H9 (cell line): ENCODE measurements around the gene REG4. TPM values are rescaled to one million over a fixed set of nuclear protein-coding genes. Genes with fewer than 3 reads are reported as not detected.
"Not testable (repeated sequence)": the region's sequence is repeated elsewhere in the genome, so short reads cannot be mapped to it uniquely, and the experiment has no call there.

Experiments used
- DNase-seq: peaks from one replicate; pipeline ENCODE4 v3.0.0-alpha.2; 2017
- H2AFZ ChIP-seq: one replicate; pipeline ENCODE4 v1.6.1; 2013; ENCODE audit warnings: mild to moderate bottlenecking, low read length, control low read depth, moderate library complexity
- H2AK5ac ChIP-seq: 2 replicates; pipeline ENCODE4 v1.6.1; 2013; ENCODE audit warnings: low read length, control low read depth, mixed read lengths; ENCODE audit not compliant: insufficient read length
- H2BK120ac ChIP-seq: one replicate; pipeline ENCODE4 v1.6.1; 2013; ENCODE audit warnings: low read depth, mild to moderate bottlenecking, low read length, control low read depth, inconsistent platforms; ENCODE audit not compliant: poor library complexity, severe bottlenecking
- H2BK12ac ChIP-seq: 2 replicates; pipeline ENCODE4 v1.6.1; 2013; ENCODE audit warnings: low read length, control low read depth, mixed read lengths, low read depth; ENCODE audit not compliant: insufficient read length
- H2BK15ac ChIP-seq: 2 replicates; pipeline ENCODE4 v1.6.1; 2013; ENCODE audit warnings: low read depth, low read length, control low read depth
- H2BK20ac ChIP-seq: one replicate; pipeline ENCODE4 v1.6.1; 2013; ENCODE audit warnings: low read depth, mild to moderate bottlenecking, low read length, control low read depth, inconsistent platforms; ENCODE audit not compliant: poor library complexity, severe bottlenecking
- H2BK5ac ChIP-seq: 2 replicates; pipeline ENCODE4 v1.6.1; 2013; ENCODE audit warnings: low read length, control low read depth, mixed read lengths; ENCODE audit not compliant: insufficient read length
- H3K14ac ChIP-seq: 2 replicates; pipeline ENCODE4 v1.6.1; 2013; ENCODE audit warnings: low read length, control low read depth; ENCODE audit not compliant: insufficient read depth
- H3K18ac ChIP-seq: 2 replicates; pipeline ENCODE4 v1.6.1; 2013; ENCODE audit warnings: low read depth, mild to moderate bottlenecking, mixed read lengths, low read length, control low read depth; ENCODE audit not compliant: insufficient read length
- H3K23ac ChIP-seq: 2 replicates; pipeline ENCODE4 v1.6.1; 2013; ENCODE audit warnings: low read length, control low read depth, mixed read lengths, low read depth; ENCODE audit not compliant: insufficient read length
- H3K23me2 ChIP-seq: 2 replicates; pipeline ENCODE4 v1.6.1; 2013; ENCODE audit warnings: low read depth, mild to moderate bottlenecking, mixed read lengths, low read length, control low read depth; ENCODE audit not compliant: insufficient read length, poor library complexity, severe bottlenecking
- H3K27ac ChIP-seq: 2 replicates; pipeline ENCODE4 v1.5.1; 2013; ENCODE audit warnings: low read length, control low read depth, mixed read lengths, low read depth; ENCODE audit not compliant: insufficient read length
- H3K27me3 ChIP-seq: 2 replicates; pipeline ENCODE4 v1.6.1; 2013; ENCODE audit warnings: low read length, control low read depth, inconsistent platforms; ENCODE audit not compliant: insufficient read depth
- H3K4ac ChIP-seq: 2 replicates; pipeline ENCODE4 v1.6.1; 2013; ENCODE audit warnings: low read depth, mild to moderate bottlenecking, control low read depth, inconsistent platforms, low read length, moderate library complexity
- H3K4me1 ChIP-seq: 2 replicates; pipeline ENCODE4 v1.6.1; 2013; ENCODE audit warnings: low read length, control low read depth, inconsistent platforms; ENCODE audit not compliant: insufficient read depth
- H3K4me2 ChIP-seq: 2 replicates; pipeline ENCODE4 v1.6.1; 2013; ENCODE audit warnings: low read length, control low read depth, mixed read lengths; ENCODE audit not compliant: insufficient read length, insufficient read depth
- H3K56ac ChIP-seq: 2 replicates; pipeline ENCODE4 v1.6.1; 2013; ENCODE audit warnings: low read depth, mild to moderate bottlenecking, mixed read lengths, low read length, control low read depth; ENCODE audit not compliant: insufficient read length
- H3K79me1 ChIP-seq: 2 replicates; pipeline ENCODE4 v1.6.1; 2013; ENCODE audit warnings: low read depth, mild to moderate bottlenecking, moderate library complexity, low read length, control low read depth, inconsistent platforms; ENCODE audit not compliant: insufficient read depth, poor library complexity, severe bottlenecking
- H3K79me2 ChIP-seq: 2 replicates; pipeline ENCODE4 v1.6.1; 2013; ENCODE audit warnings: low read length, control low read depth, inconsistent platforms; ENCODE audit not compliant: insufficient read depth
- H3K9ac ChIP-seq: 2 replicates; pipeline ENCODE4 v1.6.1; 2013; ENCODE audit warnings: low read length, control low read depth, mixed read lengths; ENCODE audit not compliant: insufficient read length; ENCODE audit errors: extremely low read depth
- H3K9me3 ChIP-seq: one replicate; pipeline ENCODE4 v1.6.1; 2013; ENCODE audit warnings: low read depth, low read length, inconsistent platforms; ENCODE audit not compliant: control insufficient read depth
- H3T11ph ChIP-seq: one replicate; pipeline ENCODE4 v1.6.1; 2013; ENCODE audit warnings: mild to moderate bottlenecking, low read length, control low read depth, inconsistent platforms
- H4K20me1 ChIP-seq: one replicate; pipeline ENCODE4 v1.6.1; 2013; ENCODE audit not compliant: control insufficient read depth, insufficient read length, insufficient read depth
- H4K5ac ChIP-seq: 2 replicates; pipeline ENCODE4 v1.6.1; 2013; ENCODE audit warnings: low read depth, mild to moderate bottlenecking, mixed read lengths, low read length, control low read depth; ENCODE audit not compliant: insufficient read length
- H4K8ac ChIP-seq: replicated peaks from 2 replicates; pipeline ENCODE4 v1.6.1; 2013; ENCODE audit warnings: low read length, control low read depth, mixed read lengths, low read depth; ENCODE audit not compliant: insufficient read length
- H4K91ac ChIP-seq: 2 replicates; pipeline ENCODE4 v1.6.1; 2013; ENCODE audit warnings: low read depth, mild to moderate bottlenecking, moderate library complexity, mixed read lengths, low read length, control low read depth; ENCODE audit not compliant: insufficient read length
- H3K27ac Mint-ChIP-seq, 3 experiments: 2 replicates in 2 of 3; 3 replicates in 1 of 3; pipeline ENCODE4 v1.8.0; 2020 to 2021; ENCODE audit warnings: mixed read lengths in 3 of 3, mild to moderate bottlenecking in 1 of 3, moderate library complexity in 1 of 3
- H3K27me3 Mint-ChIP-seq: 2 replicates; pipeline ENCODE4 v1.8.0; 2021; ENCODE audit warnings: low read depth, mild to moderate bottlenecking, moderate library complexity, mixed read lengths
- H3K36me3 Mint-ChIP-seq, 3 experiments: 2 replicates in 2 of 3; 3 replicates in 1 of 3; pipeline ENCODE4 v1.8.0; 2020 to 2021; ENCODE audit warnings: low read depth in 3 of 3, mixed read lengths in 3 of 3; ENCODE audit not compliant: insufficient read depth in 1 of 3
- H3K4me1 Mint-ChIP-seq, 2 experiments: 2 replicates each; pipeline ENCODE4 v1.8.0; 2020; ENCODE audit warnings: mixed read lengths in 2 of 2
- H3K4me3 Mint-ChIP-seq, 2 experiments: 2 replicates in 1 of 2; 3 replicates in 1 of 2; pipeline ENCODE4 v1.8.0; 2020 to 2021; ENCODE audit warnings: mild to moderate bottlenecking in 2 of 2, mixed read lengths in 2 of 2, moderate library complexity in 1 of 2
- H3K9me3 Mint-ChIP-seq, 2 experiments: 2 replicates in 1 of 2; 3 replicates in 1 of 2; pipeline ENCODE4 v1.8.0; 2020; ENCODE audit warnings: mild to moderate bottlenecking in 2 of 2, mixed read lengths in 2 of 2, moderate library complexity in 1 of 2
- CTCF ChIP-seq: fragments of 200-600 bp; sonication (generic); conservative IDR thresholded peaks from 3 replicates; pipeline ENCODE4 v1.8.0; 2021; ENCODE audit warnings: antibody characterized with exemption, mild to moderate bottlenecking
- WGBS: extraction: QIAGEN DNeasy Blood & Tissue Kit; methylation state at CpG from one replicate; pipeline ENCODE4 v1.1.7; 2013; ENCODE audit warnings: missing lambda C conversion rate, low lambda C conversion rate, mixed read lengths; ENCODE audit not compliant: insufficient read length; ENCODE audit errors: extremely low coverage; 5-methylcytosine and 5-hydroxymethylcytosine counted together
- total RNA-seq: library from RNA; stranded (reverse); gene quantifications from 2 replicates; pipeline ENCODE4 v1.2.1, GENCODE V29; 2021

Gene REG4
- total RNA-seq, 1 experiment from 2014 or later = not detected

- not testable (repeated sequence) for H3K18ac ChIP-seq, H3K23me2 ChIP-seq, H3K79me1 ChIP-seq, H3K14ac ChIP-seq, H4K8ac ChIP-seq, H3K56ac ChIP-seq, H3K4me3 Mint-ChIP-seq, H4K5ac ChIP-seq, H3K9ac ChIP-seq, H3K27ac Mint-ChIP-seq, H3K27me3 ChIP-seq, H2AK5ac ChIP-seq, H3K9me3 Mint-ChIP-seq, H3K4me1 ChIP-seq, H3T11ph ChIP-seq, H3K36me3 Mint-ChIP-seq, H3K4ac ChIP-seq, H2BK5ac ChIP-seq, H4K20me1 ChIP-seq, H2BK15ac ChIP-seq, H3K9me3 ChIP-seq, H4K91ac ChIP-seq, H2BK12ac ChIP-seq, H3K27ac ChIP-seq, H3K79me2 ChIP-seq, H2AFZ ChIP-seq, H3K23ac ChIP-seq, H2BK20ac ChIP-seq, H2BK120ac ChIP-seq, H3K4me2 ChIP-seq, H3K4me1 Mint-ChIP-seq
- peak; percentile 68 for TF ChIP-seq CTCF
- H3K27me3 Mint-ChIP-seq = peaks cover 12% of the 10 kb centered on the region
- no CpG with 5 or more reads among the region's 6 CpGs for WGBS
- peak; percentile 38 for DNase-seq
Measured at GRCh38 chr1:119844206-119844605, 32.9 kb upstream of the REG4 start.
